Measurements from ENCODE around the gene FABP3. TPM values are rescaled to one million over a fixed set of nuclear protein-coding genes. Genes with fewer than 3 reads are reported as not detected.

Gene FABP3
- total RNA-seq, 6 donors from 2014 or later, result 4.2 to 98.9 (median 27.2) TPM

GRCh38 chr1:31396633-31397351, 23.9 kb upstream of the FABP3 start:
- ATAC-seq (ENCODE audit: low FRiP score in 2 of 2), result no peak
- no peak overlapping the region for H3K27ac ChIP-seq
- no peaks in the 10 kb centered on the region for H3K27me3 ChIP-seq
- 84 to 93% methylated on average over 3 of the region's 3 CpGs for WGBS, 2 donors
- H3K4me3 ChIP-seq, result no peak overlapping the region
- TF ChIP-seq POLR2A (IDR thresholded peaks at IDR 0.05) (no peak), EP300 (IDR thresholded peaks at IDR 0.05) (no peak), CTCF (IDR thresholded peaks at IDR 0.05) (no peak), POLR2AphosphoS5 (IDR thresholded peaks at IDR 0.05) (no peak)
- no peaks in the 10 kb centered on the region for H3K36me3 ChIP-seq
- no peaks in the 10 kb centered on the region for H3K9me3 ChIP-seq
- no peak for DNase-seq
- H3K4me1 ChIP-seq, result peaks cover 3 to 10% (median 9%) of the 10 kb centered on the region in 4 donors

- Histone ChIP-seq H3K36me3 (no peaks in the 10 kb centered on the region), H3K9me3 (no peaks in the 10 kb centered on the region), H3K4me3 (peak overlapping the region in 3 of 4 donors; percentile 24 to 44 (median 35)), H3K4me1 (peaks cover 3 to 10% (median 9%) of the 10 kb centered on the region in 4 donors), H3K27me3 (no peaks in the 10 kb centered on the region), H3K27ac (peak overlapping the region in 1 of 4 donors; percentile 4)
- WGBS, 2 donors, result 1 to 5% methylated on average over 27 to 35 of the region's 36 CpGs
- ATAC-seq (ENCODE audit: low FRiP score in 2 of 2) (peak; percentile 94 to 96), DNase-seq (peak; percentile 91 to 92)
- TF ChIP-seq CTCF (IDR thresholded peaks at IDR 0.05) (peak; percentile 74 to 92 (median 86)), POLR2A (IDR thresholded peaks at IDR 0.05) (no peak), EP300 (IDR thresholded peaks at IDR 0.05) (peak in 1 of 4 donors; percentile 12), POLR2AphosphoS5 (IDR thresholded peaks at IDR 0.05) (no peak)
These were observed 21.8 kb upstream of the FABP3 start for GRCh38 chr1:31394584-31395193.

- Histone ChIP-seq H3K4me3 (no peak overlapping the region), H3K9me3 (no peaks in the 10 kb centered on the region), H3K4me1 (peaks cover 3 to 10% (median 9%) of the 10 kb centered on the region in 4 donors), H3K27me3 (no peaks in the 10 kb centered on the region), H3K36me3 (no peaks in the 10 kb centered on the region), H3K27ac (no peak overlapping the region)
- no peak for ATAC-seq (ENCODE audit: low FRiP score in 2 of 2)
- TF ChIP-seq POLR2A (IDR thresholded peaks at IDR 0.05) (no peak), EP300 (IDR thresholded peaks at IDR 0.05) (no peak), CTCF (IDR thresholded peaks at IDR 0.05) (no peak), POLR2AphosphoS5 (IDR thresholded peaks at IDR 0.05) (no peak)
- no peak for DNase-seq
These were observed 20.6 kb upstream of the FABP3 start for GRCh38 chr1:31393463-31393862.

- DNase-seq (peak in 1 of 2 donors; percentile 67), ATAC-seq (ENCODE audit: low FRiP score in 2 of 2) (peak in 1 of 2 donors; percentile 45)
- no peaks in the 10 kb centered on the region for H3K9me3 ChIP-seq
- H3K36me3 ChIP-seq, result no peaks in the 10 kb centered on the region
- WGBS, 2 donors, result 70 to 76% methylated on average over 7 of the region's 7 CpGs
- no peak overlapping the region for H3K27ac ChIP-seq
- TF ChIP-seq EP300 (IDR thresholded peaks at IDR 0.05) (no peak), POLR2A (IDR thresholded peaks at IDR 0.05) (no peak), CTCF (IDR thresholded peaks at IDR 0.05) (no peak), POLR2AphosphoS5 (IDR thresholded peaks at IDR 0.05) (no peak)
- no peak overlapping the region for H3K4me3 ChIP-seq
- H3K4me1 ChIP-seq, result peaks cover 3 to 10% (median 9%) of the 10 kb centered on the region in 4 donors
- no peaks in the 10 kb centered on the region for H3K27me3 ChIP-seq
These were observed 17.2 kb upstream of the FABP3 start for GRCh38 chr1:31390071-31390470.
